Measurements from ENCODE around the gene DNAH14.
"Not testable (repeated sequence)": the region's sequence is repeated elsewhere in the genome, so short reads cannot be mapped to it uniquely, and the experiment has no call there.

DNAH14 gene

GRCh38 chr1:225191199-225191753, 261.8 kb downstream of the DNAH14 start:
- DNase-seq (ENCODE audit: low read depth), result no peak
- no peak for TF ChIP-seq CTCF (IDR thresholded peaks at IDR 0.05; ENCODE audit: low read depth, low read length, missing control alignments)
- no peak overlapping the region for H3K4me3 ChIP-seq (ENCODE audit: low read depth, low read length)

- TF ChIP-seq CTCF (IDR thresholded peaks at IDR 0.05; ENCODE audit: low read depth, low read length, missing control alignments), result no peak
- DNase-seq (ENCODE audit: low read depth), result no peak
- no peak overlapping the region for H3K4me3 ChIP-seq (ENCODE audit: low read depth, low read length)
Observed at GRCh38 chr1:225201447-225201846, 272.0 kb downstream of the DNAH14 start.

GRCh38 chr1:225207791-225208190, 278.3 kb downstream of the DNAH14 start:
- TF ChIP-seq CTCF (IDR thresholded peaks at IDR 0.05; ENCODE audit: low read depth, low read length, missing control alignments), result no peak
- no peak for DNase-seq (ENCODE audit: low read depth)
- no peak overlapping the region for H3K4me3 ChIP-seq (ENCODE audit: low read depth, low read length)

- DNase-seq (ENCODE audit: low read depth), result no peak
- no peak overlapping the region for H3K4me3 ChIP-seq (ENCODE audit: low read depth, low read length)
- TF ChIP-seq CTCF (IDR thresholded peaks at IDR 0.05; ENCODE audit: low read depth, low read length, missing control alignments), result no peak
Observed at GRCh38 chr1:225209153-225209552, 279.7 kb downstream of the DNAH14 start.

GRCh38 chr1:225210180-225210579, 280.7 kb downstream of the DNAH14 start:
- not testable (repeated sequence) for DNase-seq (ENCODE audit: low read depth); H3K4me3 ChIP-seq (ENCODE audit: low read depth, low read length)

GRCh38 chr1:225211694-225212442, 282.4 kb downstream of the DNAH14 start:
- DNase-seq (ENCODE audit: low read depth); H3K4me3 ChIP-seq (ENCODE audit: low read depth, low read length): not testable (repeated sequence)

GRCh38 chr1:225224287-225224686, 294.8 kb downstream of the DNAH14 start:
- TF ChIP-seq CTCF (IDR thresholded peaks at IDR 0.05; ENCODE audit: low read depth, low read length, missing control alignments), result no peak
- DNase-seq (ENCODE audit: low read depth), result no peak
- H3K4me3 ChIP-seq (ENCODE audit: low read depth, low read length), result no peak overlapping the region

GRCh38 chr1:225225681-225226080, 296.2 kb downstream of the DNAH14 start:
- DNase-seq (ENCODE audit: low read depth), result no peak
- TF ChIP-seq CTCF (IDR thresholded peaks at IDR 0.05; ENCODE audit: low read depth, low read length, missing control alignments), result no peak
- H3K4me3 ChIP-seq (ENCODE audit: low read depth, low read length), result no peak overlapping the region

Data from GM12864 (cell line).